ENCODE results near the gene TMED9.
A peak's percentile ranks its signal among the peaks of the same experiment; 100 is the strongest.
"Not testable (repeated sequence)": the region's sequence is repeated elsewhere in the genome, so short reads cannot be mapped to it uniquely, and the experiment has no call there.

Gene TMED9

GRCh38 chr5:177592010-177592834 lies at the start of gene TMED9:
Gene TMED9 (plus strand): TSS chr5:177592203. CDS start chr5:177592215, 12 bp downstream.
- DNase-seq (ENCODE audit: low spot score), result peak; percentile 84

- DNase-seq (ENCODE audit: low spot score), result no peak
Measured at GRCh38 chr5:177542816-177543465, 49.1 kb upstream of the TMED9 start.

GRCh38 chr5:177545487-177546257 lies 46.3 kb upstream of the TMED9 start:
- DNase-seq (ENCODE audit: low spot score), result no peak

GRCh38 chr5:177546258-177546741 lies 45.7 kb upstream of the TMED9 start:
- no peak for DNase-seq (ENCODE audit: low spot score)

GRCh38 chr5:177547736-177548135 lies 44.3 kb upstream of the TMED9 start:
- DNase-seq (ENCODE audit: low spot score), result no peak

- no peak for DNase-seq (ENCODE audit: low spot score)
Measured at GRCh38 chr5:177548495-177548894, 43.5 kb upstream of the TMED9 start.

GRCh38 chr5:177550122-177550521 lies 41.9 kb upstream of the TMED9 start:
- DNase-seq (ENCODE audit: low spot score), result no peak

- no peak for DNase-seq (ENCODE audit: low spot score)
Measured at GRCh38 chr5:177552839-177553455, 39.1 kb upstream of the TMED9 start.

GRCh38 chr5:177553671-177554429 lies 38.2 kb upstream of the TMED9 start:
- DNase-seq (ENCODE audit: low spot score), result peak; percentile 93

GRCh38 chr5:177554474-177555111 lies 37.4 kb upstream of the TMED9 start, which contains the start of gene FAM193B:
Gene FAM193B (minus strand): TSS chr5:177554563. CDS start chr5:177554458, 105 bp downstream.
- DNase-seq (ENCODE audit: low spot score), result peak; percentile 99

- no peak for DNase-seq (ENCODE audit: low spot score)
Measured at GRCh38 chr5:177555228-177555627, 36.8 kb upstream of the TMED9 start.

GRCh38 chr5:177555665-177556064 lies 36.3 kb upstream of the TMED9 start:
- DNase-seq (ENCODE audit: low spot score), result no peak

GRCh38 chr5:177557041-177557647 lies 34.9 kb upstream of the TMED9 start:
- peak; percentile 39 for DNase-seq (ENCODE audit: low spot score)

- DNase-seq (ENCODE audit: low spot score), result no peak
Measured at GRCh38 chr5:177557796-177558195, 34.2 kb upstream of the TMED9 start.

GRCh38 chr5:177559446-177559941 lies 32.5 kb upstream of the TMED9 start:
- DNase-seq (ENCODE audit: low spot score), result not testable (repeated sequence)

GRCh38 chr5:177565046-177565445 lies 27.0 kb upstream of the TMED9 start:
- DNase-seq (ENCODE audit: low spot score), result no peak

- no peak for DNase-seq (ENCODE audit: low spot score)
Measured at GRCh38 chr5:177568326-177568725, 23.7 kb upstream of the TMED9 start.

GRCh38 chr5:177569894-177570293 lies 22.1 kb upstream of the TMED9 start:
- no peak for DNase-seq (ENCODE audit: low spot score)

- DNase-seq (ENCODE audit: low spot score), result no peak
Measured at GRCh38 chr5:177575488-177575887, 16.5 kb upstream of the TMED9 start.

- DNase-seq (ENCODE audit: low spot score), result no peak
Measured at GRCh38 chr5:177576169-177576568, 15.8 kb upstream of the TMED9 start.
